ENCODE measurements around the gene CACNA2D4.
"Not testable (repeated sequence)": the region's sequence is repeated elsewhere in the genome, so short reads cannot be mapped to it uniquely, and the experiment has no call there.

The CACNA2D4 gene

DNA sequence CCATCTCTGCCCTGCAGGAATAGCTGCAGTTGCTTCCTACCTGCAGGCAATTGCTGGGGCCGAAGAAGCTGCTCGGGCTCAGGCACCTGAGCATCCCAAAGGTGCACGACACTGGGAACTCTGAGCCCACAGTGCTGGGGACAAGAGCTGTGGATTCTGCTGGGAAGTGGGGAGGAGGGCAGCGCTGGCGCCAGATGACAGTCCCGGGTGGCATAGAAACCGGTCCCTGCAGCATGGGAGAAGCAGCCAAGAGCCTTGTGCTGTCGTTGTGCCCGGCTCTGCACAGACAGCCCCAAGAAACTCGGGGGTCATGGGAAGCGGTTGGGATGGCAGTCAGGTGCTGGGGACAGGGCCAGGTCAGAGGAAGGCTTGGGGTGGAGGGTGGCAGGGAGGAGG is 97.6 kb downstream of the CACNA2D4 start:
- Mint-ChIP-seq H3K9me3 (no peaks in the 10 kb centered on the region), H3K27ac (no peak overlapping the region), H3K4me1 (ENCODE audit: low read depth) (no peaks in the 10 kb centered on the region), H3K4me3 (no peak overlapping the region), H3K36me3 (ENCODE audit: low read depth) (no peaks in the 10 kb centered on the region), H3K27me3 (ENCODE audit: low read depth) (peaks cover 31% of the 10 kb centered on the region)
- DNase-seq (ENCODE audit: low spot score): no peak

DNA sequence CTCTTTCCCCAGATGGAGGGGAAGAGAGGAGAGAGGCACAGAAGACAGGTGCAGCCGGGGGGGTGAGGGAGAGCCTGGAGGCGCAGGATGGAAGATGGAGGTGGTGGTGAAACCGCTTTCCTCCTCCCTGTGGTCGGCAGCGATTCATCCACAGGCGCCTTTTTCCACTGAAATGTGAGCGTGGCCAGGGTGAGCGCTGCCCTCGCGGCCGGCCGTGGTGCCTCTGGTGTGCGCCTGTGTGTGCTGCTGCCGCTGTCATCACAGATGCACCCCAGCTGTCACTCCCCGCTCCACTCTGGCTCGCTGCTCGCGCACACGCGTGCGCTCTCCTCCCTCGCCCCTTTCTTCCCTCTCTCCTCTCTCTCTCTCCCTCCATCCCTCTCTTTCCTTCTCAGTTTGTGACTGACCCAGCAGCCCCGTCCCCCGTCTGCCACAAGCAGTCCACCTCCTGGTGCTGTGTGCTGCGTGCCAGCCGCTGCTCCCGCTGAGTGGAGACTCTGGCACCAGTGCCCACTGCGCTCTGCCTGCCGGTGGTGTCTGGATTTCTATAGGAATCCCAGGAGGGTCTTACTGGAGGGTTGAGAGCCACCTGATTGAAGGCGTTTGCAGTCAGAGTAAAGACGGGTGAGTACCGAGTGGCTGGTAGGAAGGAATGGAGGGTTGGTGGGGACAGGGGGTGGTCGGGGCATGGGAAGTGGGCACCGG is 98.1 kb downstream of the CACNA2D4 start, which contains the start of gene LRTM2:
Gene LRTM2, plus strand, starts transcription at position 375 of the 705 bp plus-strand sequence. CDS start 7,584 bp downstream, outside the sequence.
- H3K27me3 Mint-ChIP-seq (ENCODE audit: low read depth): peaks cover 32% of the 10 kb centered on the region
- no peak within 1 kb of the TSS for H3K4me3 Mint-ChIP-seq
- no peaks in the 10 kb centered on the region for H3K36me3 Mint-ChIP-seq (ENCODE audit: low read depth)
- no peaks in the 10 kb centered on the region for H3K9me3 Mint-ChIP-seq
- H3K27ac Mint-ChIP-seq: no peak within 1 kb of the TSS
- DNase-seq (ENCODE audit: low spot score): no peak
- no peaks in the 10 kb centered on the region for H3K4me1 Mint-ChIP-seq (ENCODE audit: low read depth)

DNA sequence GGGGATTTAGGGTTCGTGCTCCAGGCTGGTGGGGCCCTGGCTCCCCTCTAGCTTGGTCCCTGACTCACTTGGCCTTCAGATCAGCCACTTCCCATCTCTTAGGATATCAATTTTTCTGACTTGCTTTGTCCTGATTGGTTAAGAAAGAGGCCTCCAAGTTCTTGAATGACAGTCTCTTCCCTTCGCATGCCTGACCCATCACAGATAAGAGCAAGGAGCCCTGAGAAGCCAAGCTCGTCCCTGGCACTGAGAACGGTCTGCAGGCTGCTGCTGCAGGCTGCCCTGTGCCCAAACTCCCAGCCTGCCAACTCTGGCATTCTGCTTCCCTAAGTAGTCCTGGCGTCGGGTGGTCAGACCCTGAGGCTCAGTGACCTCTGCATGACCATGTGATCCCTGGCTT is 98.9 kb downstream of the CACNA2D4 start:
- no peak for DNase-seq (ENCODE audit: low spot score)
- Mint-ChIP-seq H3K4me1 (ENCODE audit: low read depth) (no peaks in the 10 kb centered on the region), H3K36me3 (ENCODE audit: low read depth) (no peaks in the 10 kb centered on the region), H3K27ac (no peak overlapping the region), H3K27me3 (ENCODE audit: low read depth) (peaks cover 38% of the 10 kb centered on the region), H3K4me3 (no peak overlapping the region), H3K9me3 (no peaks in the 10 kb centered on the region)

DNA sequence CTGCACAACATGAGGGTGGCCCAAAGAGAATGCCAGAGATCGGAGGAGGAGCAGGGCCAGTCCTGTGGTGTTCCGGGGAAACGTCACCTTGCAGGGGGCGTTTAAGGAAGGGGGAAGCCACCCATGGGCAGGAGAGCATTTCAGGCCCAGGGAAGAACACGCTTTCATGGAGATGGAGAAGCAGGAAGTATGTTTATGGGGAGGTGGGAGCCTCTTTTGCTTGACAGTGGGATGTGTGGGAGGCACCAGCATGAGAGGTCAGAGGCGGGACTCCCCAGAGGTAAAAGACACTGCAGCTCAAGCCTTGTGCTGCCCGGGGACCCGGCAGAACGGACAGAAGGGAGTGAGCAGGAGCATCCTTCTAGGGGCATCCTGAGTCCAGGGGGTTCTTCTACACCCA is 99.4 kb downstream of the CACNA2D4 start:
- DNase-seq (ENCODE audit: low spot score): no peak
- Mint-ChIP-seq H3K4me3 (no peak overlapping the region), H3K27me3 (ENCODE audit: low read depth) (peaks cover 39% of the 10 kb centered on the region), H3K4me1 (ENCODE audit: low read depth) (no peaks in the 10 kb centered on the region), H3K27ac (no peak overlapping the region), H3K9me3 (no peaks in the 10 kb centered on the region), H3K36me3 (ENCODE audit: low read depth) (no peaks in the 10 kb centered on the region)

DNA sequence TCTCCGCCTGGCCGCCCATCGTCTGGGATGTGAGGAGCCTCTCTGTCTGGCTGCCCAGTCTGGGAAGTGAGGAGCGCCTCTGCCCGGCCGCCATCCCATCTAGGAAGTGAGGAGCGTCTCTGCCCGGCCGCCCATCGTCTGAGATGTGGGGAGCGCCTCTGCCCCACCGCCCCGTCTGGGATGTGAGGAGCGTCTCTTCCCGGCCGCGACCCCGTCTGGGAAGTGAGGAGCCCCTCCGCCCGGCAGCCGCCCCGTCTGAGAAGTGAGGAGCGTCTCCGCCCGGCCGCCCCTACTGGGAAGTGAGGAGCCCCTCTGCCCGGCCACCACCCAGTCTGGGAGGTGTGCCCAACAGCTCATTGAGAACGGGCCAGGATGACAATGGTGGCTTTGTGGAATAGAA is 100.5 kb downstream of the CACNA2D4 start:
- not testable (repeated sequence) for H3K27ac Mint-ChIP-seq; H3K9me3 Mint-ChIP-seq; H3K4me3 Mint-ChIP-seq; DNase-seq (ENCODE audit: low spot score); H3K4me1 Mint-ChIP-seq (ENCODE audit: low read depth); H3K36me3 Mint-ChIP-seq (ENCODE audit: low read depth)
- H3K27me3 Mint-ChIP-seq (ENCODE audit: low read depth): peaks cover 42% of the 10 kb centered on the region

DNA sequence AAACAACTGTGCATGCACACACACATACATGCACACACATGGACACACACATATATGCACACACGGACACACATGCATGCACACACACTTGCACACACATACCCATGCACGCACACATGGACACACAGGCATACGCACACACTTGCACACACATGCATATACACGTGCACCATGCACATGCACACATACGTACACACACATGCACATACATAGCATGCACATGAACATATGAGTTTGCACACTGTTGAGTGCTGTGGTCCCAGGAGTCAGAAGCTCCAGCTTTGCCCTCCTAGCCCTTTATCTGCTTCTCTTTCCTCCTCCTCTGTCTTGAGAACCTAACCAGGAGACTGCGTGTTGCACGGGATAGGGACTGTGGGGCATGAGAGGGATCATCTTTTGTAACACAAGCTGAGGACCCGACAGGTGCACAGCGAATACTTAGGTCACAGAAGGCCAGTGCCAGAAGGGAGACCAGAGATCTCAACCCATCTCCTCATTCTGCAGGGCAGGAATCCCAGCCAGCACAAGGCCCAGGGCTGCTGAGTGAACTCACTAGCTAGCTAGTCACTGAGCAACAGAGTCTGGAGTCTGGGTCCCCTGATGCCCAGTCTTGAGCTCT is 101.6 kb downstream of the CACNA2D4 start:
- no peak for DNase-seq (ENCODE audit: low spot score)
- Mint-ChIP-seq H3K4me3 (no peak overlapping the region), H3K36me3 (ENCODE audit: low read depth) (no peaks in the 10 kb centered on the region), H3K27ac (no peak overlapping the region), H3K9me3 (no peaks in the 10 kb centered on the region), H3K27me3 (ENCODE audit: low read depth) (peaks cover 39% of the 10 kb centered on the region), H3K4me1 (ENCODE audit: low read depth) (peaks cover 3% of the 10 kb centered on the region)

DNA sequence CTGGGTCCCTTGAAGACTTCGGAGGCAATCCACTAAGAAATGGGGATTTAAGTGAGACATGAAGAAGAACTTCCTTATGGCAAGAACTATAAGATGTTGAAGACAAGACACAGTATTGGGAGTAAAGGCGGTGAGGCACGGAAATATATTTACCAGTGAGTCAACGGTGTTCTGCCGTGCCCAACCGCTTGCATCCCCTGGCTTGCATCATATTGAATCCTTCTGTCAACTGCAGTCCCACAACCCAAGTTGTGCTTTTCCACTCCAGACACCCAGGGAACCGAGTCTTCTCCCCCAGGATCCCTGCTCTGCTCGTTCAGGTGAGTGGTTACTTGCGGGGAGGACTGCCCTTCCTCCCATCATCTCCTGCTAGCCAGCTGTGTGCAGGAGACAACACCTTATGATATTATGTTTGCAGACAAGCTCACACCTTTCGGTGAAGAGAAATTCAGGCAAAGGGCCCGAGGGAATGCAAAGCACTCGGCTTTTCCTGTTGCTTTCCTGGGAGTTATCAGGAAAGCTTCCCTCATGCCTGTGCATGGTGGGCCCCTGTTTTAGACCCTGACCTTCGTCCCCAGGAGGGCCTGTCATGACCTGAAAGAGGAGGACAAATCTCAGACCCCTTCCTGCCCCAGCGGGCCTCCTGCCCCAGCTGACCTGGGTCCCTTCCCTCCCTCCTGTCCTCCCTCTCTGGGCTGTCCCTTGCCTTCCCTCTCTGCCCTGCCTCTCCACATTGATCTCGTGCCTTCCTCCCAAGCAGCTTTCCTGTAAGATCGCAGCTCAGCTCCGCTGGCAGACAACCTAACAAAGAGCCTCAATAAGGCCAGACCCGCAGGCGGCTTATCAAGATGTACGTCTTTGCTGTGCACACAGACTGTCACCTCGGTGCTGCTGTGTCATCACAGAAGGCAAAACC is 102.4 kb downstream of the CACNA2D4 start:
- peaks cover 38% of the 10 kb centered on the region for H3K27me3 Mint-ChIP-seq (ENCODE audit: low read depth)
- H3K36me3 Mint-ChIP-seq (ENCODE audit: low read depth): no peaks in the 10 kb centered on the region
- no peak overlapping the region for H3K27ac Mint-ChIP-seq
- no peak overlapping the region for H3K4me3 Mint-ChIP-seq
- no peak for DNase-seq (ENCODE audit: low spot score)
- H3K4me1 Mint-ChIP-seq (ENCODE audit: low read depth): peaks cover 4% of the 10 kb centered on the region
- H3K9me3 Mint-ChIP-seq: no peaks in the 10 kb centered on the region

DNA sequence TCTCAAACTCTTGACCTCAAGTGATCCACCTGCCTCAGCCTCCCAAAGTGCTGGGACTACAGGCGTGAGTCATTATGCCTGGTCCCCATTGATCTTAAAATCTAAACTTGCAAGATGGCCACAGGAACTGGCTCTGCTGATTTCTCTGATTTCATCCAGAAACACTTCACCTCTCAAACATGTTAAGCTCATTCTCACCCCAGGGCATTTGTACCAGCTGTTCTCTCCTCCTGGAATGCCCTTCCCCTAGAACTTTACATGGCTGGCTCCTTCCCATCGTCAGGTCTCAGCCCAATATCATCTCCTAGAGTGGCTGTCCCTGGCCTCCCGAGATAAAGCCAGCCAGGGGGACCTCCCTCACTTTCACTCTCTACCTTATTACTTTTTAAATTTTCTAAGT is 103.3 kb downstream of the CACNA2D4 start:
- no peak overlapping the region for H3K4me3 Mint-ChIP-seq

DNA sequence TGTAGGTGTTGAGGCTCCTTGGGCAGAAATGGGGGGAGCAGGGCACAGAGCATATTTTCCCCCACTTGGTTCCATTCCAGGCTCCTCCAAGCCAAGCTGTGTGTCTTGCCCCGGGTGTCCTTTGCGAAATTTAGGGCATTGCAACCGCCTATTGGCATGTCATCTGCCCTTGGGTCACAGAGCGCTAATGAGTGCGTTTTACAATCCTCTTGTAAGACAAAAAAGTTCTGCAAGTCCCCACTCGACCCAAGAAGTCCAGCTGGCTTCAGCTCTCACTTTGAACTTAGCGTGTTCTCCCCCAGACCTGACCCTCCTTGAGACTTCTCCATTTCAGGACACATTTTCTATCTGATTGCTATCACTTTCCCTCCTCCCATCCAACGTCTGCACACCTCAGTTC is 104.2 kb downstream of the CACNA2D4 start:
- no peak overlapping the region for H3K27ac Mint-ChIP-seq
- H3K36me3 Mint-ChIP-seq (ENCODE audit: low read depth): no peaks in the 10 kb centered on the region
- no peaks in the 10 kb centered on the region for H3K9me3 Mint-ChIP-seq
- peaks cover 7% of the 10 kb centered on the region for H3K4me1 Mint-ChIP-seq (ENCODE audit: low read depth)
- no peak overlapping the region for H3K4me3 Mint-ChIP-seq
- no peak for DNase-seq (ENCODE audit: low spot score)
- peaks cover 20% of the 10 kb centered on the region for H3K27me3 Mint-ChIP-seq (ENCODE audit: low read depth)

More for the DNA sequence above, 103.3 kb downstream of the CACNA2D4 start:
- H3K27me3 Mint-ChIP-seq (ENCODE audit: low read depth): peaks cover 28% of the 10 kb centered on the region
- DNase-seq (ENCODE audit: low spot score): no peak
- no peak overlapping the region for H3K27ac Mint-ChIP-seq
- no peaks in the 10 kb centered on the region for H3K36me3 Mint-ChIP-seq (ENCODE audit: low read depth)
- H3K9me3 Mint-ChIP-seq: no peaks in the 10 kb centered on the region
- peaks cover 4% of the 10 kb centered on the region for H3K4me1 Mint-ChIP-seq (ENCODE audit: low read depth)

DNA sequence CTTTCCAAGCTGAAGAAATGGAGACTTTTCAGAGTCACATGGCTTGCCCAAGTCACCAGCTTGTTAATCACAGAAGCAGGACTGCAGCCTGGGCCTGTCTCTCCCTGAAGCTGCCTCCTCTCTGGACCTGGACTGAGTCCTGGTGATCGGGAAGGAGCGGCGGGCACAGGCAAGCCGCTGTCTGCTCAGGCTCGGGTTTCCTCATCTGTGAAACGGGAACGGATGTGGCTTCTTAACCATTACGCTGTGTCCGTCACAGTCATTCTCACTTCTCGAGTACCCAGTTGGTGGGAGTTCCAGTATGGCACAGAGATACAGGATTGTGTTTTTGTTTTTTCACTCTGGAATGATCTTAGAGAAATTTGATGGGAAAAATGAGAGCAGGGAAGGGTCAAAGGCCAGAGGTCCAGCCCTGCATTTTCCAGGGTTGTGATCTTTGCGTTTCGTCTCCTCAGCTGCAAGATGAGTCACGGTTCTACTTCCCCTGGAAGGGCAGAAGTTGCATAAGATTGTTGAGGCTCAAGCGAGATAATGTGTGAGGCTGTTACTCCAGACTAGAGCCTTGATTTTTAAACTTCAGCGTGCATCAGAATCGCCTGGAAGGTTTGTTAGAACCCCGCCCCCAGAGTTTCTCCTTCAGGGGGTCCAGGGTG is 105.7 kb downstream of the CACNA2D4 start:
- Mint-ChIP-seq H3K27me3 (ENCODE audit: low read depth) (peaks cover 16% of the 10 kb centered on the region), H3K9me3 (no peaks in the 10 kb centered on the region), H3K4me3 (no peak overlapping the region), H3K4me1 (ENCODE audit: low read depth) (peaks cover 7% of the 10 kb centered on the region), H3K27ac (no peak overlapping the region), H3K36me3 (ENCODE audit: low read depth) (no peaks in the 10 kb centered on the region)
- no peak for DNase-seq (ENCODE audit: low spot score)

DNA sequence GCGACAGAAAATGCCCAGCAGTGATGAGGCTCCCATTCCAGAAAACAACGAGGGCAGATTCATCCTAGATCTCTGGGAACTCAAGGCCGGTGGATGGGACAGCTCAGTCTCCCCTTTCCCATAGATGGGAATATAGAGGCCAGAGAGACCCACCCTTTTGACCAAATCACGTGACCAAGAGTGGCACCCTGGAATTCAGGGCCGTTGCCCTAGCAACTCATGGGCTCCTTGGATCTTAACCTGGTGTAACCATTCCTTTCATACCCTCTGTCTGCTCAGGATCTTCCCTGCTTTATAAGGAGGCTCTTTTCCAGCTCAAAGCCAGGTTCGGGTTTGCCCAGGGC is 106.5 kb downstream of the CACNA2D4 start:
- peak overlapping the region; percentile 1 for H3K4me3 Mint-ChIP-seq
- H3K36me3 Mint-ChIP-seq (ENCODE audit: low read depth): no peaks in the 10 kb centered on the region
- H3K27ac Mint-ChIP-seq: no peak overlapping the region
- peaks cover 15% of the 10 kb centered on the region for H3K27me3 Mint-ChIP-seq (ENCODE audit: low read depth)
- no peaks in the 10 kb centered on the region for H3K9me3 Mint-ChIP-seq
- DNase-seq (ENCODE audit: low spot score): no peak
- H3K4me1 Mint-ChIP-seq (ENCODE audit: low read depth): peaks cover 7% of the 10 kb centered on the region

DNA sequence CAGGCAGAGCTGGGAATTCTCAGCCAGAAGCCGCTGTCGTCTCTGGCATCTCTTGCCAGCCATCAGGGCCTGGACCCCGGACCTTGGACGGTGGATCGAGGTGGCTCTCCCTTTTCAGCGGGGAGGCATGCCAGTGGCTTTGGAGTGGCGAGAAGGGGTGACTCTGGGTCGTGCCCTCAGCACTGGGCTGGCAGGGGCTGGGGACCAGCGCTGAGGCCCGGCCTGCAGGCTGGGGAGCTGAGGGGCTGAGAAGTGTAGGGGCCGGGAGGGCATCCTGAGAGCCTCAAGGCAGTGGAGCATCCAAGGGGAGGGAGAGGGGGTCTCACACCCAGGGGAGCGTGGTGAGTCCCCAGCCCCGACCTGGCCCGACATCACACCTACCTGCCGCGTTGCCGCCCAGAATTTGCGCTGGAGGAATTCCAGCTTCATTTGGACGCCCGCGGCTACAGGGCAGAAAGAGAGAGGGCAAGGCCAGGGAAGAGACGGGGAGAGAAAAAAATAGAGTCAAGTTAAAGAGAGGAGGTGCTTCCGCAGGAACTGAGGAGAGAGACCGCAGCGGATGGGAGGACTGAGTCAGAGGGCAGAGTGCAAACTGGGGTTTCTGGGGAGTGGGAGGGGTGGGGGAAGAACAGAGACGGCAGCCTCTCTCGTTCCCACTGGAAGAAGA is 107.0 kb downstream of the CACNA2D4 start:
- H3K9me3 Mint-ChIP-seq: no peaks in the 10 kb centered on the region

DNA sequence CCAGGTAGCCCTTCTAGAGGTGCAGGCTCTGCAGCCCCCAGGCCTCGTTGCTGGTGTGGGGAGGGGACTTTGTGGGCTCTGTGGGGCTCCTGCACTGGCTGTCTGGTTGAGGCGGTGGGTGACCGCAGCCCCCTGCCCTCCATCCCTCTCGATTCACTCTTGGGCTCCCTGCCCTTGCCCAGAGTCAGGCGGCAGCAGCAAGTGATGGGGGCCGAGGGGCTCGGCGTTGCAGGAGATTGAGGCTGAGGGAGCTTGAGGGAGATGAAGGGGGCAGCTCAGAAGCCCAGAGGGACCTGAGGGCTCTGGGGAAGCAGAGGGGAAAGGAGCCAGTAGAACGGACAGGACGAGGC is 107.5 kb downstream of the CACNA2D4 start:
- Mint-ChIP-seq H3K36me3 (ENCODE audit: low read depth) (no peaks in the 10 kb centered on the region), H3K27ac (peak overlapping the region; percentile 4), H3K4me1 (ENCODE audit: low read depth) (peaks cover 7% of the 10 kb centered on the region), H3K9me3 (no peaks in the 10 kb centered on the region), H3K4me3 (peak overlapping the region; percentile 1), H3K27me3 (ENCODE audit: low read depth) (peaks cover 10% of the 10 kb centered on the region)
- DNase-seq (ENCODE audit: low spot score): no peak

More for the DNA sequence above, 107.0 kb downstream of the CACNA2D4 start:
- Mint-ChIP-seq H3K4me1 (ENCODE audit: low read depth) (peaks cover 7% of the 10 kb centered on the region), H3K27ac (peak overlapping the region; percentile 67), H3K36me3 (ENCODE audit: low read depth) (no peaks in the 10 kb centered on the region), H3K4me3 (peak overlapping the region; percentile 1), H3K27me3 (ENCODE audit: low read depth) (peaks cover 11% of the 10 kb centered on the region)
- peak; percentile 20 for DNase-seq (ENCODE audit: low spot score)

All from T-helper 2 cell treated with Interferon-gamma antibody and Interleukin-4, amounts not matched to agents 5 μg/mL and 100 μg/mL, for 36 hours (primary cell).